ENCODE measurements around the gene PITPNM3. TPM values are rescaled to one million over a fixed set of nuclear protein-coding genes. Genes with fewer than 3 reads are reported as not detected.

The PITPNM3 gene
- total and polyA plus RNA-seq, 11 donors, result 0.16 to 1.7 (median 0.33) TPM

GRCh38 chr17:6502142-6502541, 54.2 kb downstream of the PITPNM3 start:
- Histone ChIP-seq H3K27me3 (peaks cover 0 to 7% (median 0%) of the 10 kb centered on the region in 9 donors), H3K9me3 (no peaks in the 10 kb centered on the region), H3K36me3 (no peaks in the 10 kb centered on the region), H3K4me3 (no peak overlapping the region), H3K4me1 (peaks cover 0 to 10% (median under 1%) of the 10 kb centered on the region in 12 donors), H3K27ac (no peak overlapping the region)
- intact Hi-C loops (cut with DNase I), result no loop called here
- WGBS, 4 donors, result 95 to 98% (median 96%) methylated on average over 11 of the region's 11 CpGs
- DNase-seq (no peak), ATAC-seq (no peak)
- no peak for TF ChIP-seq POLR2A (IDR thresholded peaks at IDR 0.05)
- no peak for TF ChIP-seq CTCF (IDR thresholded peaks at IDR 0.05)

GRCh38 chr17:6501359-6501758, 55.0 kb downstream of the PITPNM3 start:
- no peaks in the 10 kb centered on the region for H3K9me3 ChIP-seq
- H3K4me1 ChIP-seq, result peaks cover 0 to 15% (median 7%) of the 10 kb centered on the region in 12 donors
- no peaks in the 10 kb centered on the region for H3K36me3 ChIP-seq
- no peak overlapping the region for H3K27ac ChIP-seq
- intact Hi-C loops (cut with DNase I), result no loop called here
- H3K4me3 ChIP-seq, result no peak overlapping the region
- no peak for TF ChIP-seq POLR2A (IDR thresholded peaks at IDR 0.05)
- no peak for TF ChIP-seq CTCF (IDR thresholded peaks at IDR 0.05)
- 66 to 92% (median 75%) methylated on average over 3 of the region's 3 CpGs for WGBS, 4 donors
- H3K27me3 ChIP-seq, result peaks cover 0 to 7% (median 0%) of the 10 kb centered on the region in 9 donors
- no peak for DNase-seq
- ATAC-seq, result no peak

GRCh38 chr17:6498901-6499540, 57.3 kb downstream of the PITPNM3 start:
- 89 to 95% (median 94%) methylated on average over 9 to 10 of the region's 10 CpGs for WGBS, 4 donors
- Histone ChIP-seq H3K9me3 (no peaks in the 10 kb centered on the region), H3K4me3 (no peak overlapping the region), H3K36me3 (no peaks in the 10 kb centered on the region), H3K4me1 (peaks cover 0 to 15% (median 7%) of the 10 kb centered on the region in 12 donors), H3K27ac (no peak overlapping the region), H3K27me3 (peaks cover 0 to 12% (median 3%) of the 10 kb centered on the region in 9 donors)
- intact Hi-C loops (cut with DNase I), result no loop called here
- DNase-seq (no peak), ATAC-seq (no peak)
- TF ChIP-seq CTCF (IDR thresholded peaks at IDR 0.05), result no peak
- TF ChIP-seq POLR2A (IDR thresholded peaks at IDR 0.05), result no peak

GRCh38 chr17:6498356-6498755, 58.0 kb downstream of the PITPNM3 start:
- Histone ChIP-seq H3K27ac (no peak overlapping the region), H3K9me3 (no peaks in the 10 kb centered on the region), H3K4me3 (no peak overlapping the region), H3K4me1 (peaks cover 0 to 15% (median 7%) of the 10 kb centered on the region in 12 donors), H3K36me3 (no peaks in the 10 kb centered on the region), H3K27me3 (peaks cover 0 to 12% (median 3%) of the 10 kb centered on the region in 9 donors)
- ATAC-seq (no peak), DNase-seq (no peak)
- WGBS, 4 donors, result 74 to 79% (median 77%) methylated on average over 7 of the region's 7 CpGs
- intact Hi-C loops (cut with DNase I), result no loop called here
- TF ChIP-seq POLR2A (IDR thresholded peaks at IDR 0.05) (no peak), CTCF (IDR thresholded peaks at IDR 0.05) (no peak)

All from heart left ventricle (tissue), 16 donors.